Neural crest cell (in vitro differentiated cells): ENCODE results near the gene NCAPD3. TPM values are rescaled to one million over a fixed set of nuclear protein-coding genes. Genes with fewer than 3 reads are reported as not detected.
A peak's percentile ranks its signal among the peaks of the same experiment; 100 is the strongest.

ENCODE experiments used
- DNase-seq: peaks from one replicate; pipeline ENCODE4 v3.0.0; 2021; ENCODE audit warnings: low read depth, mixed read lengths, low spot score
- H3K27ac Mint-ChIP-seq: one replicate; pipeline ENCODE4 v1.8.0; 2021; ENCODE audit warnings: mild to moderate bottlenecking, mixed read lengths; ENCODE audit not compliant: unreplicated experiment
- H3K27me3 Mint-ChIP-seq: 2 replicates; pipeline ENCODE4 v1.8.0; 2021; ENCODE audit warnings: low read depth, mild to moderate bottlenecking, mixed read lengths
- H3K36me3 Mint-ChIP-seq: 2 replicates; pipeline ENCODE4 v1.8.0; 2021; ENCODE audit warnings: low read depth, mild to moderate bottlenecking, mixed read lengths
- H3K4me1 Mint-ChIP-seq: 2 replicates; pipeline ENCODE4 v1.8.0; 2021; ENCODE audit warnings: mixed read lengths
- H3K4me3 Mint-ChIP-seq: one replicate; pipeline ENCODE4 v1.8.0; 2021; ENCODE audit warnings: mild to moderate bottlenecking, mixed read lengths
- H3K9me3 Mint-ChIP-seq: 2 replicates; pipeline ENCODE4 v1.8.0; 2021; ENCODE audit warnings: mixed read lengths
- total RNA-seq: library from RNA; stranded (reverse); gene quantifications from 2 replicates; pipeline ENCODE4 v1.2.1, GENCODE V29; 2021
- TF ChIP-seq, protein P1 (sequence below): fragments of 200-600 bp; sonication (generic); conservative IDR thresholded peaks from 2 replicates; pipeline ENCODE4 v1.5.0; 2021; ENCODE audit warnings: antibody characterized with exemption, mild to moderate bottlenecking

NCAPD3 gene
- total RNA-seq, 1 donor from 2014 or later, result 53.8 TPM

DNA sequence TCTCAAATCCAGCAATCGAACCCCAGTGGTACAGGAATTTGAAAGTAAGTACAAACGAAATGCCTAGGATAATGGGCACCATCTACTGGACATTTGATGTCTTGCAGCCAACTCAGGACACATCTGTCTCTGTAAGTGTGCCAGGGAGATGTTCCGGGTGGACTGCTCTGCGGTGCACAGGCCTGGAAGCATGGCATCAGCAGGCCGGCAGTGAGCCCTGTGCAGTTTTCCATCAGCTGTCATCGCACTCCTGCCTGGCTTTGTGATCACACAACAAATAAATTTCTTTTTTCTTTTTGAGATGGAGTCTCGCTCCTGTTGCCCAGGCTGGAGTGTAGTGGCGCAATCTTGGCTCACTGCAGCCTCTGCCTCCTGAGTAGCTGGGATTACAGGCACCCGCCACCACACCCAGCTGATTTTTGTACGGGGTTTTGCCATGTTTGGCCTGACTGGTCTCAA, 83.9 kb downstream of the NCAPD3 start:
- peak overlapping the region; percentile 2 for H3K4me3 Mint-ChIP-seq
- no peak overlapping the region for H3K27ac Mint-ChIP-seq

DNA sequence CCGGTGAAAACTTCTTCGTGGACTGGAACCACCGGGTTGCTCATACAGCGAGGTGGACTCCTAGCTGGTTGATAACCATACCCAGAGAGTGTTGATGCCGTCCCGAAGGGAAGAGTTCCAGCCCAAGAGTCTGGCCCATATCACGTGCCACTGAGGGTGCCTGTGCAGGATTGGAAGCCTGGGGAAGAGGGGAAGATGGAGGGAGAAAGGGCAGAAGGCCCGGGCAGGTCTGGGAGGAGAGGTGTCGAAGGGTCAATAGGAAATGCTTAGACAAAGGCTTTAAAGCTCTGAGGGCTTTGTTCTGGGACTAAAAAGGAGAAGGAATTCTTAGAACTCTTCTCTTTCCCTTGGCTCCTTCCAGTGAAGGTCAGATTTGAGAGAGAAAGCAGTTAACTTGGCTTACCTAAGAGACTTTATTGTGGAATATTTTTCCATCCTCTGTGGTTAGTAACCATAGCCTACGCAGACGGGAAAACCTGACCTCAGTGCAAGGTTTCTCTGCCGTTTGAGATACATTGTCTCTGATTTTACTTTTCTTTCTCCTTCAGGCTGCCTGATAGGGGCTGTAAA, 84.4 kb downstream of the NCAPD3 start:
- Mint-ChIP-seq H3K36me3 (peaks cover 48% of the 10 kb centered on the region), H3K27ac (peak overlapping the region; percentile 86), H3K9me3 (peaks cover 12% of the 10 kb centered on the region), H3K4me1 (peaks cover 9% of the 10 kb centered on the region), H3K27me3 (no peaks in the 10 kb centered on the region), H3K4me3 (peak overlapping the region; percentile 2)
- no peak for DNase-seq
- TF ChIP-seq, protein P1, sequence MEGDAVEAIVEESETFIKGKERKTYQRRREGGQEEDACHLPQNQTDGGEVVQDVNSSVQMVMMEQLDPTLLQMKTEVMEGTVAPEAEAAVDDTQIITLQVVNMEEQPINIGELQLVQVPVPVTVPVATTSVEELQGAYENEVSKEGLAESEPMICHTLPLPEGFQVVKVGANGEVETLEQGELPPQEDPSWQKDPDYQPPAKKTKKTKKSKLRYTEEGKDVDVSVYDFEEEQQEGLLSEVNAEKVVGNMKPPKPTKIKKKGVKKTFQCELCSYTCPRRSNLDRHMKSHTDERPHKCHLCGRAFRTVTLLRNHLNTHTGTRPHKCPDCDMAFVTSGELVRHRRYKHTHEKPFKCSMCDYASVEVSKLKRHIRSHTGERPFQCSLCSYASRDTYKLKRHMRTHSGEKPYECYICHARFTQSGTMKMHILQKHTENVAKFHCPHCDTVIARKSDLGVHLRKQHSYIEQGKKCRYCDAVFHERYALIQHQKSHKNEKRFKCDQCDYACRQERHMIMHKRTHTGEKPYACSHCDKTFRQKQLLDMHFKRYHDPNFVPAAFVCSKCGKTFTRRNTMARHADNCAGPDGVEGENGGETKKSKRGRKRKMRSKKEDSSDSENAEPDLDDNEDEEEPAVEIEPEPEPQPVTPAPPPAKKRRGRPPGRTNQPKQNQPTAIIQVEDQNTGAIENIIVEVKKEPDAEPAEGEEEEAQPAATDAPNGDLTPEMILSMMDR, result no peak

More for the DNA sequence above, 83.9 kb downstream of the NCAPD3 start:
- no peaks in the 10 kb centered on the region for H3K27me3 Mint-ChIP-seq
- TF ChIP-seq, protein P1, result peak; percentile 85
- H3K4me1 Mint-ChIP-seq, result peaks cover 9% of the 10 kb centered on the region
- H3K9me3 Mint-ChIP-seq, result peaks cover 8% of the 10 kb centered on the region
- H3K36me3 Mint-ChIP-seq, result peaks cover 47% of the 10 kb centered on the region
- peak; percentile 61 for DNase-seq

DNA sequence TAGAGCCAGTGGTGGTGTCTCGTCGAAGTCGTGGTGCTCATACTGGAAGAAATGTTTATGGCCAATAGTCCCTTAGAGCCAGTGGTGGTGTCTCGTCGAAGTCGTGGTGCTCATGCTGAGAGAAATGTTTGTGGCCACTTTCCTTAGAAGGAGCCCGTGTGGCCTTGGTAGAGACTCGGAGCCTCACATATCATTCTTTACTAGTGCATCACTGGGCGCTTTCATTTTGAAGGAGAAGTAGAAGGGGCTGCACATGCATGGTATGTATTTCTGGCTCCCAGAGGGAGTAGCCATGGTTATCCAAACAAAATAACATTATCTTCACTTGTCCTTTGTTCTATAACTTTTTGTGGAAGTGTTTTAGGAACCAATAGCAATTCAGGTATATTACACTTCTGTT, 85.4 kb downstream of the NCAPD3 start:
- TF ChIP-seq, protein P1, result no peak
- no peak overlapping the region for H3K4me3 Mint-ChIP-seq
- peaks cover 9% of the 10 kb centered on the region for H3K4me1 Mint-ChIP-seq
- peaks cover 47% of the 10 kb centered on the region for H3K36me3 Mint-ChIP-seq
- no peak overlapping the region for H3K27ac Mint-ChIP-seq
- H3K27me3 Mint-ChIP-seq, result no peaks in the 10 kb centered on the region
- peaks cover 12% of the 10 kb centered on the region for H3K9me3 Mint-ChIP-seq
- no peak for DNase-seq

DNA sequence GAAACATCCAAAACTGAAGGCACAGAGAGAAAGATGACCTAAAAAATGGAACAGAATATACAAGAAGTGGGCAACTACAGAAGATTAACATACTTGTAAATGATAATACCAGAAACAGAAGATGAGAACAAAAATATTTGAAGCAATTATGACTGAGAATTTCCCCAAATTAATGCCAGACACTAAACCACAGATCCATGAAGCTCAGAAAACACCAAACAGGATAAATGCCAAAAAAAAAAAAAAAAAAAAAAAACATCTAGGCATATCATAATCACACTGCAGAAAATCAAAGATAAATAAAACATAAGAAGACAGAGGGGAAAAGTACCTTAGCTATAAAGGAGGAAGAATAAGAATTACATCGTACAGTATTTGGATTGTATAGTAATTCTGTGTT, 89.6 kb downstream of the NCAPD3 start:
- Mint-ChIP-seq H3K9me3 (peaks cover 28% of the 10 kb centered on the region), H3K4me3 (no peak overlapping the region), H3K4me1 (peaks cover 2% of the 10 kb centered on the region), H3K27ac (no peak overlapping the region), H3K27me3 (no peaks in the 10 kb centered on the region), H3K36me3 (peaks cover 48% of the 10 kb centered on the region)
- no peak for DNase-seq
- TF ChIP-seq, protein P1, result no peak

DNA sequence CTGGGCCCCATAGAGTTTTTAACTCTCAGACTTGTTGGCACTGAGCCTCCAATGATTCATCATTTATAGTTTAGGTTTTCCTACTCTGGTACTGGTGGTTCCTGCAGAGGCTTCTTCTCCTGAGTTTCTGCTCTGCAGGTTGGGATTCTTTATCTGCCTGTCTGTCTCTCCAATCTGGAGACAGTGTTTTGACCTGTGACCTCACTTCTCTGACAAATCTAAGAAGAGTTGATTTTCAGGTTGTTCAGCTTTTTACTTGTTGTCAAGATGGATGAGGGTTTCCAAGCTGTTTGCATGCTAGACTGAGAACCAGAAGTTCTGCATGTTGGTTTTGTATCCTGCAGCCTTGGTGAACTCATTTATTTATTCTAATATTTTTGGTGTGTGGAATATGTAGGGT, 91.0 kb downstream of the NCAPD3 start:
- Mint-ChIP-seq H3K27me3 (no peaks in the 10 kb centered on the region), H3K36me3 (peaks cover 48% of the 10 kb centered on the region), H3K9me3 (peaks cover 28% of the 10 kb centered on the region), H3K27ac (no peak overlapping the region), H3K4me1 (no peaks in the 10 kb centered on the region), H3K4me3 (no peak overlapping the region)
- no peak for DNase-seq
- TF ChIP-seq, protein P1, result no peak
